ENCODE measurements around the gene SPEF2.
"Not testable (repeated sequence)": the region's sequence is repeated elsewhere in the genome, so short reads cannot be mapped to it uniquely, and the experiment has no call there.

The SPEF2 gene

DNA sequence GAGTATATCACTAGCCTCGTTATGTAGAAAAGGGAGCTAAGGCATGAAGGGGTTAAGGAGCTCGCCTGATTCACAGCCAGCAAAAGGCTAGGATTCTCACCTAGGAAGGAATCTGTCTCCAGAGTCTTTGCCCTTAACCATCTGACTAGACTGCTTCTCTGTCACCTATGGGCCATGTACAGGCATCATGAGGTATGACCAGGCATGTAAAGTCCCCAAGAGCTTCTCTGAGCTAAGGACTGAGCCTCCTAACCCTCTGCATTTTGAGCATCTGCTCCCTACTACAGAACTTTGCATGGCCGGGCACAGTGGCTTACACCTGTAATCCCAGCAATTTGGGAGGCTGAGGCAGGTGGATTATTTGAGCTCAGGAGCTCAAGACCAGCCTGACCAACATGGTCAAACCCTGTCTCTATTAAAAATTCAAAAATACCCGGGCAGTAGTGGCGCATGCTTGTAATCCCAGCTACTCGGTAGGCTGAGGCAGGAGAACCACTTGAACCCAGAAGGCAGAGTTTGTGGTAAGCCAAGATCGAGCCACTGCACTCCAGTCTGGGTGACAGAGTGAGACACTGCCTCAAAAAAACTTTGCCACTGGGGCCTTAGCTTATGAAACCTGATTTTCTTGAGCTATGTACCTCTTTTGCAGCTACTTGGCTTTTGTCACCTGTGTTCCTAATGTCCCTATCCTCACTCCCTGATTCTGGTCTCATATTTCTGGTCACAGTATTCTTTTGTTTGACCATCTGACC, 205.9 kb downstream of the SPEF2 start:
- DNase-seq (ENCODE audit: low read depth) = no peak

DNA sequence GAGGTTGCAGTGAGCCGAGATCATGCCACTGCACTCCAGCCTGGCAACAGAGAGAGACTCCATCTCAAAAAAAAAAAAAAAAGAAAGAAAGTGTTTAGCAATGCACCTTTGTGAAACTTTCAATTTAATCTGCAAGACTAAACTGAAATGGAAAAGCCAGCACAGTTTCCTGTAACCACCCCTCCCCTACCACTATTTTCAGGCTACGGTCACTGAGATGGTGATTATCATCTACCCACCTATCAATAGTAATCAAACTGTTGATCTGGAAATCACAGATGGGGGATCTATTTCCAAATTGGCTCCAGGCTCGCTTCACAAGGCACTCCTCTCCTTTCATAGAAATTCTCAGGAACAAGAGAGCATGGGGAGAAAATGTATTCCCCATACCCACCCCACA, 208.4 kb downstream of the SPEF2 start:
- DNase-seq (ENCODE audit: low read depth) = no peak

DNA sequence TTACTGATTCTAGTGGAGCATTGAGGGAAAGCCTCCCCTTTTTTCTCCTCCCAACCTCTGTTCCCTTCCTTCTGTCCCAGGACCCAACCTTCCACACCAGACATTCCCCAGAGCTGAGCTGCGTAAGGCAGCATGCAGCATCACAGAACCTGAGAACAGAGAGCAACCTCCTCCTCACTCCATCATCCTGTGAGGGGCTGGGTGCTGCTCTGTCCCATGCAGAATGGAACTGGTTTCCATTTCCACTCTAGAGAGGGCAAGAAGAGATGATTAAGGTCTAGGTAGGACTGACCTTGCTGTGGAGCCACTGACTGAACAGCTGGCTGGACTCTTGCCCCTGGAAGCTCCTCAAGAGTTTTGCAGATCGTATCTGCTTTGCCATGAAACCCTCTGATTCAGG, 208.9 kb downstream of the SPEF2 start:
- DNase-seq (ENCODE audit: low read depth) = no peak

DNA sequence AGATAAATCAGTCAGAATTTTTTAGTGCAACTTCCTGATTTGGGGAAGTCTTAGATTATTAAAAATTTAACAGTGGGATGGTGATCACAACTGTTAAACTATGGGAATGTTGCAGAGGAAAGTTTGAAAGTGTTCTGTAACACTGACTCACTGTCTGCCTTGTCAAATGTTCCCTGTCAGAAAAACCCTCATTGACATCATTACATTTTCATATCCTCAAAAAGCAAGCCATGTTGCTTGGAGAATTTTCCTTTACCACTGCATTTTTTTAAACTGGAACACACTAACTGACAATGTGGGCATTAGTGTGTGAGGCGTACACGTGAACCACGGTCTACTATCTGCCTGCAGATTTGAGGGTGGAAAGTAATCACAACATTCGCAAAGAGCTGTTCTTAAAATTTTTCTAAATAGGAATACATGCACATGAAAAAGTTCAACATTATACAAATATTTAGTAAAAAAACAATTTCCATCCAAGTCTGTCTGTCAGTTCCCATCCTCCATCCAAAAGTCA, 210.5 kb downstream of the SPEF2 start:
- no peak for DNase-seq (ENCODE audit: low read depth)

DNA sequence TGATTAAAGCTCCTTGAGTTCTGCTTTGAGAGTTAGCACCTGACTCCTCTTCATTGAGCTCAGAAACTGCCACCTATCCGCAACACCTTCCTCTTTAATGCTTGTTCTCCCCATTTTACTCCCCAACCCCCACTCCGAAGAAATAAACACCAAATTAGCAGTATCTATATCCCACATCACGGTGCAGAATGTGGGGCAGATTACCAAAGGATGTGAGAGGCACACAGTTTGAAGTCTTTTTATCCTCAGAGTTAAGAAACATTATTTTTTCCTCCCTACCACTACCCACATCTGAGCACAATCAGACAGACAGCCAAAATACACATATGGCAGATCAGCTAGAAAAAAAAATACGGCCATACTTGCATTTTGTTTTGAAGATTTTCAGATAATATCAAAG, 212.9 kb downstream of the SPEF2 start:
- DNase-seq (ENCODE audit: low read depth) = no peak

DNA sequence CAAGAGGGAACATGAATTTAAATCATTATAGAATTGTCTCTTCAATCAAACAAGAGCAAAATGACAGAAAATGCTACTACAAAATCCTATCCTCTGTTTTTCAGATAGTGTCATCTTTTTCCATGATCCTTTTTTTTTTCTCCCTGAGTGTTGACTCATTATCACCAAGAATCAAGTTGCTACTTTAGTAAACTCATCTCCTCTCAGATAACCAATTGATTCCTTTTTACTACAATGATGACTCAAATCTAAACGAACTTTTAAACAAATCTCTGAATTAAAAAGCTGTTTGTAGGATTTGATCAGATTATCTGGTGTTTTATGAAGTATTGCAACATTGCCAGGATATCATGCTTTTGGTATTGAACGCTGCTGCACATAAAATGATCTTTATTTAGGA, 215.1 kb downstream of the SPEF2 start:
- no peak for DNase-seq (ENCODE audit: low read depth)

DNA sequence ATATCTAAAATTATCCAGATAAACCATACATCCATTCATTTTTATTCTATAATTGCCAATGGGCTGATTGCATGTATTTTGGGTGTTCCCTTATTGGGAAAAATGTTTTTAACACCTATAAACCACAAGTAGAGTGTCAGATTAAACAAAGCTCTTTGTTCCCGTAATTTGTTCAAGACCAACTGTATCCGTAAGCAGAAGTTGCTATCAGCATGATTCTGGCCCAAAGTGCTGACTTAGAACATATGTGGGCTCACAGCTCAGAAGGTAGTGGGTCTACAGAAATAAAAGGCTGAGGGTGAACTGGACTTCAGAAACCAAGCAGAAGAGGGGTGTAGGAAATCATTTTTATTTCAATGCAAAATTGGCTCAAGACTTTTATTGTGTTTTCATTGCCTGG, 215.6 kb downstream of the SPEF2 start:
- no peak for DNase-seq (ENCODE audit: low read depth)

DNA sequence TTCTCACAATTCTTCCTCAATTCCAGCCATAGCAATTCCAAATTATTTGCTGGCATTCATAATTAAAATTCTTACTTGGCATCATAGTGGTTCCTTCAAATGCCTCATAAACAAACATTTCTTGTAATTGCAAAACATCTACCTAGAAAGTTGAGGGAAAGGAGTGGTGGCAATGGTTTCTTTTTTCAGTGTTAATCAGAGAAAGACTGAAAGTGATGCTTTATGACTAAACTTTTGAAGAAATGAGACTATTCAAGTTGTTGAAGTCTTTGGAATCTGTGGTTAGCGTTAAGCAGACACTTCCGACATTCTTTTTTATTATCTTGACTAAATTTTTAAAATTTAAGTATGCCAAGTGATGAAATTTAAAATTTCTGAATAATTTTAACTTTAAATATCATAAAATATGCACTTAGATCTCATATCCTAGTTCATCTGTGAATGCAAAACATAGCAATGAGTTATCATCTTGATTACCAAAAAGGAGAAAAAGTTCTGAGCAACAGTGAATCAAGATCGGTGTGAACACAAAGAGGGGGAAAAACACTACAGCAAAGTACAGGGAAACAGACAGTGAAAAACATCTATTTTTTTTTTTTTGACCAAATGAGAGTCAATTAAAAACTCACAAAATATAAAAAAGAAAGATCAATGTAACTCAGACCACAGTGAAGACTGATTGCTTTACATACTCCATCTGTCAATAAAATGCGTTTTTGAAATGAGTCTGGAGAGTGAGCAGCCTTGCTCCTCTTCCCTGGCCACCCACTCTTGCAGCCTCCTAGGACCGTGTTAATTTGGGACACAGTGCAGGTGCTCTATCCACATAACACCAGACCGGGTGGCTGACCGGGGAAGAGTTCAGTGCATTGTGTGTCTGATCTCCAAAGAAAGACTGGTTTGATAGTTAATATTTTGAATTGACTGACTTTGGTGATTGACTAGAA, 218.4 kb downstream of the SPEF2 start:
- DNase-seq (ENCODE audit: low read depth) = no peak

DNA sequence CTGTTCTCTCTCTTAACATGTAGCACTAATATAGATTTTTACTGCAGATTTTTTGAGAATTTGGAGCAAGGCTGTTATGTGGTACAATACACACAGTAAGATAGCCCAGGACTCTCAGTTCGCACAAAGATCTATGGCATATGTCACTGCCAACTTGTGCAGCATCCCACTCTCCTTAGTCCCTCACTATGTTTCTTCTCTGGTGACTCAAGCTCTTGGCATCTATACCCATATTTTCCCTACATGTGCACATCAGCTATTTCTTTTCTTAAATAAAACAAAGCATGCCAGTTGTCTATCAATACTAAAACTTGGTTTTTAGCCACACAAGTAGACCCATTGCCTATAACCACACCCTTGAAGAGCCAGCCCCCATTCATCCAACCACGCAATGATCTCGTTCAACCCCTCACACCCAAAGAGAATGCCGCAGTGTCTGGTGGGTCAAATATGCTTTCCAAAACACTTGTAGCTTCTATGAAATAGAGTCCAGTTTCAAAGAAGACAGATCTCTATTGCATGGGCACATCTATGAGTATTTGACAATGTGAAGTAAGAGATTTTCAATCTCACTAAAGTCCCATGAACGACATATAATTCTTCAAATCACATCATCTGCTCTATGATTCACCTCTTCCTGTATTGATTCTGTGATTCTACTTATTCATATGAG, 220.8 kb downstream of the SPEF2 start:
- peak; percentile 49 for DNase-seq (ENCODE audit: low read depth)

DNA sequence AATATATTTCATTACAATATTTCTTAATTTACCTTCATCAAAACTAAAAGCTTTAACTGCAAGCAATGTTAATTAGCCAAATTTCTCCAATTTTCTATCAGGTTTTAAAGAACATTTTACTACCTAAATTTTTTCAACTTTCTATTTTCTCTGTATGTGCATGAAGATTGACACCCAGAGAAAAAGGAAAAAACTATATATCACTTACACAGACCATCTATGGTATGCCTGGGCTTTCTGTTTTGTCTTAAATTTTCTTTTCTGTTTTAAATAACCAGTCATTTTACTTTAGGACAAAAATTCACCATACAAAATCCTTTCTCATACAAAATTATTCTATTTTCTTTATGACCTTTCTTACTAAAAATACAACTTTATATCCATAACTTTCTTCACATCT, 225.2 kb downstream of the SPEF2 start:
- DNase-seq (ENCODE audit: low read depth) = no peak

DNA sequence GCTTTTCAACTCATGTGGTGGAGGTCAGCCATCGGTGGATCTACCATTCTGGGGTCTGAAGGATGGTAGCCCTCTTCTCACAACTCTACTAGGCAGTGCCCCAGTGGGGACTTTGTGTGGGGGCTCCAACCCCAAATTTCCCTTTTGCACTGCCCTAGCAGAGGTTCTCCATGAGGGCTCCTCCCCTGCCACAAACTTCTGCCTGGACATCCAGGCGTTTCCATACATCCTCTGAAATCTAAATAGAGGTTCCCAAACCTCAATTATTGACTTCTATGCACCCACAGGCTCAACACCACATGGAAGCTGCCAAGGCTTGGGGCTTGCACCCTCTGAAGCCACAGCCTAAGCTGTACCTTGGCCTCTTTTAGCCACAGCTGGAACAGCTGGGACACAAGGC, 227.8 kb downstream of the SPEF2 start:
- not testable (repeated sequence) for DNase-seq (ENCODE audit: low read depth)

DNA sequence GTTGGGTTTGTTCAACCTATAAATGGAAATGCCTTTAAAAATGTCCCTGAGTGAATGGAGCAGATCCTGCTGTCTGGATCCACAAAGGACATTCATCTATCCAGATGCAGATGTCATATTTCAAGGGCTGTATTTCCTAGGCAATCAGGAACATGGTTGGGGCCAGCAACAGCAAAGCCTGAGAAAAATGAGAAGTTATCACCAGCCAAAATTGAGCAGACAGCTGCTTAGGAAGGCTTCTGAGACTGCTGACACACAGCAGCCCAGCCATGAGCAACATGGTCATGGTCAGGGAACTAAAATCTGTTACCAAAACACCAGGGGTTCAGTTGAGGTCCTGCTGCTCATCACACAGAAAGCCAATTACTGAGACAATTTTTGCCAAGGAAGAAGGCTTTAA, 229.8 kb downstream of the SPEF2 start:
- DNase-seq (ENCODE audit: low read depth) = peak; percentile 31

DNA sequence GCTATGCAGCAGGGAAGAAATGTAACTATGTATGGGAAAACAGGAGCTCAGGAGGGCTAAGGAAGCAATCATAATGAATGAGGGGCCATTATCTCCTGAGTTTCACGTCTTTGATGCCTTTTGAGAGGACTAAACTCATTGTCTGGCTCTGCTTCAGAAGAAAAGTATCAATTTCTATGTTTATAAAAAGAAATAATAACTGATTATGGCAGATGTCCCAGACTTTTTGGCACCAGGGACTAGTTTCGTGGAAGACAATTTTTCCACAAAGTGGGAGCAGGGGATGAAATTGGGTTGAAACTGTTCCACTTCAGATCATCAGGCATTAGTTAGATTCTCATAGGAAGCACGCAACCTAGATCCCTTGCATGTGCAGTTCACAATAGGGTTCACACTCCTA, 230.3 kb downstream of the SPEF2 start:
- no peak for DNase-seq (ENCODE audit: low read depth)

DNA sequence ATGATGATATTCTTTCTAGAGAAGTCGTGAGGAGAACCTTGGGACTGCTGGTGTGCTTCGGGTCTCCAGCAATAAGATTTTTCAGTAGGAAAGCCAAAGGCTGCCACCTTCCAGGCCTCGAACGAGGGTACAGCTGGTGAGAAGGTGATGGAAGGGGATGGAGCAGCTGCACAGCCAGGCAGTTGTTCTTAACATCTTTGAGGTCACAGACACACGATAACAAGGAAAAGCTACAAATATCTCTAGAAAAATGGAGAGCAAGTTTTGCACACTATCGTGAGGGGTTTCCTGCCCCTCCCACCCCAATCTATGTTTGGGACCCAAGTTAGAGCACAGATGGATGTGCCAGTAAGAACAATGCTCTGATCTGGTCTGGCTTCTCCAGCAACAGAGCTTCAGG, 232.2 kb downstream of the SPEF2 start:
- no peak for DNase-seq (ENCODE audit: low read depth)

DNA sequence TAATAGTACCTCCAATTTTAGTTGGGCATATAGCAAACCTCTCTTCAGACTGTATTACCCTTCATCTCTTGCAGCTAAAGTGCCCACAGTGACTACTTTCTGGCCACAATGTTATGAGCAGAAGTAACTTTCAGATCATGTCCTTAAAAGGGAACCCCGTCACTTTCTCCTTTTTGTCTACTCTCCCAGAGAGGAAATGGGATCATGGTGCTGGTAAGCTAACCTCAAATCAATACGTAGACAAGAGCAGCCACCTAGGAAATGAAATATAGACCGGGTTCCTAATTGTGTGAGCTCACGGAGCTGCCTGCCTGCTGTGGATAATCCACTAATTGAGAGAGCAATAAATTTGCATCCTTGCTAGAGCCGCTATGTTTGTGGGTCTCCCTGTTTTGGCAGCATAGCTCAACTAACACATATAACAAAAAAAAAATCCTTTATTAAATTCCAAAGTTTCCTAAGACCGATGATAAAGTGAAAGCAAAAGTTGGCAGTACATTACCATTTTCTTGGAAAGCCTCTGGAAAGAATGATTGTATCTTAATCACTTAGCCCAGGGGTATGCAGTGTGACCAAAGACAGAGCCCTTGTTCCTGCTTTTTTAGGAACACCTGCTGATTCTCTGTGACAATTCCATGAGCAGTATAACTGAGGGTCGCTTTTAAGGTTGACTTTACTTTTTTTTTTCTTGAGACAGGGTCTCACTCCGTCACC, 233.5 kb downstream of the SPEF2 start:
- peak; percentile 47 for DNase-seq (ENCODE audit: low read depth)

DNA sequence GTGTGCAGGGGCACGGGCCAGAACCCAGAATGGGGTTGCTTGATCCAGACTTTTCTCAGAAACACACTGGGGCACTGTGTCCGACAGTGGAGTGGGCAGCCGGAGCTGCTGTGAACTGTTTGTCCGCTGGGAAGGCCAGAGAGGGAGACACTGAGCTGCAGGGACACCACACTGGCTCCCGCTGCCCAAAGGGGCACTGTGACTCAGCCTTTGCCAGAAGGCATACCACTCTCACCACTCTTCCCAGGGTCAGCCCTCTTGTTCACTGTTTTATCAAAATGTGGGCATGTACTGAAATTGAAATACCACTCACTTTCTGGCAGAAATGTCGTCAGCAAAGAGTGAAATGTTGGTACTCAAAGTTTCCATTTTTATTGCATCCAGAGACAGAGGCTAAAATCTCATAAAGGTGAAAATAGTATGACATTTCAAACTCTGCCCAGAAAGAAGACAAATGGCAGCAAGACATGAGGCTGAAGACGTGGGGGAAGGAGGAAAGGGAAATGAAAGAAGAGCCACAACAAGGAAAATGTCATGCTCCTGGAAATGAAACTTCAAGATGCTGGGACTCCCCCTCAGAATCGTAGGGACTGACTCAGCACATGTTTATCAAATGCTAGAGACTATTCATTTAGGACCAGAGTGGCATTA, 234.5 kb downstream of the SPEF2 start:
- DNase-seq (ENCODE audit: low read depth) = no peak

DNA sequence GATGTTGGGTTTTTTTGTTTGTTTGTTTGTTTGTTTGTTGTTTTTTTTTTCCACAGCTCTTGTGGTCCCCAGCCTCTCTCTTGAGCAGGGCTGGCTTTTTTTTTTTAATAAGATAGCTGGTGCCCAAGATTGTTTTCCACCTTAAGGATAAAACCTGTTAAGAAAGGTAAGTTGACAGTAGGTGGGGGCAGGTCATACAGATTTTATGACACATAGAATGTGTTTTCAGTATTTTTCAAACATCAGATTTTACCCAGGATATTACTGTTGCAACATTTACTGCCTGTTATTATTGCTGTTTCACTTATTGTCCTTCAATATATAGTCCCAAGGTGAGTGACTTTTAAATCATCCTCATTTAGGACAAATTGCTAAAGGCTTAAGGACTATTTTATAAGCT, 235.1 kb downstream of the SPEF2 start:
- DNase-seq (ENCODE audit: low read depth) = no peak

DNA sequence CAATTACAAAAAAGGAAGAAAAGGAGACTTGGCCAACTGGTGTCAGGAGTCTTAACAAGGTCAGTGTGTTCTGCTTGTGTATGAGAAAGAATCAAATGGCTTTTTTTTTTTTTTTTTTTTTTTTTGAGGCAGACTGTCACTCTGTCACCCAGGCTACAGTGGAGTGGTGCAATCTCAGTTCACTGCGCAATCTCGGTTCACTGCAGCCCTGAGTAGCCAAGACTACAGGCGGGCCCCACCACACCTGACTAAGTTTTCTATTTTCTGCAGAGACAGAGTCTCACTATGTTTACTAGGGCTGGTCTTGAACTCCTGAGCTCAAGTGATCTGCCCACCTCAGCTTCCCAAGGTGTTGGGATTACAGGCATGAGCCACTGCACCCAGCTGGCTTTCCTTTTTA, 236.0 kb downstream of the SPEF2 start:
- no peak for DNase-seq (ENCODE audit: low read depth)

DNA sequence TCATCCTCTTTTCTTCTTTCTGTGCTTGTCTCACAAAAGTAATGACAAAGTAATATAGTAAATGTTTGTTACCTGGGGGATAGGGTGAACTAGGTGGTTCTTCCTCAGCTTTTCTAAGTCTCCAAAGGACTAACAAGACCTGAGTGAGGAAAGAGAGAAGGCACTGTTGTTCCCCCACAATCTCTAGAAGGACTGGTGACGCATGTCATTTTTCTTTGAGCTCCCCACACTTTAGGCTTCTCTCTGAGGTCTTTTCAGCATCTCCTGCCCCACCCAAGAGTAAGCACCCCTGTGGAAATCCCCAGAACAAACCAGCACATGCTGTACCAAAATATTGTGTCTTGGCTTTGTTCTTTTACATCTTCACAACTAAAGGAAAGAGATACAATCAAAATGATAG, 236.6 kb downstream of the SPEF2 start:
- DNase-seq (ENCODE audit: low read depth) = no peak

DNA sequence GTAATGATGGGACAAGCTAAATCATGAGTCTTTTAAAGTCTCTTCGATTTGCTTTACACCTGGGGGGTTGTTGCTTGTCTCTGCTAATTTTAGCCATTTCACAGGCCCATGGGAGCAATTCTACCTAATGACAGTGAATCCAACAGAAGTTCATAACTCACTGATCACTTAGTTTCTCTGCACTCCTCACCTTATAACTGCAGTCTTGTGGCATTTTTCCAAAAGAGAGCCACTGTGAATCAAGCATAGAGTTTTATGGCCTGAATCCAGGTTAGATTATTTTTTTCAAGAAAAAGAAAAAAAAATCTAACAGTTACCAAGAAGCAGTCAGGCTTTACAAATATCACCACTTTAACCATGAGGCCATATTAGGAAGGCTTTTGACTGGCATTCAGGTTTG, 237.5 kb downstream of the SPEF2 start:
- no peak for DNase-seq (ENCODE audit: low read depth)

DNA sequence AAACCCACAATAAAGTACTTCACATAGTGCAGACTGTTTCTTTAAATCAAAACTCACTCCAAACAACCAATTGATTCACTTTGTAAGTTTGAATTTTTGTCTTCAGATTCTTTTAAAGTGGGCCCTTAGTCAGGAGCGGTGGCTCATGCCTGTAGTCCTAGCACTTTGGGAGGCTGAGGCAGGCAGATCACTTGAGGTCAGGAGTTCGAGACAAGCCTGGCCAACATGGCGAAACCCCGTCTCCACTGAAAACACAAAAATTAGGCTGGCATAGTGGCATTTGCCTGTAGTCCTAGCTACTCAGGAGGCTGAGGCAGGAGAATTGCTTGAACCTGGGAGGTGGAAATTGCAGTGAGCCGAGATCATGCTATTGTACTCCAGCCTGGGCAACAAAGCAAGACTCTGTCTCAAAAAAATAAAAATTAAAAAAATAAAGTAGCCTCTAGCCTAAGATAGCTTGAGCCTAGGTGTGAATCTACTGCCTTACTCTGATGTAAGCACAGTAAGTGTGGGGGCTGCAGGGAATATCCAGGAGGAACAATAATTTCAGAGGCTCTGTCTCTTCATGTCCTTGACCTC, 238.6 kb downstream of the SPEF2 start:
- DNase-seq (ENCODE audit: low read depth) = not testable (repeated sequence)

All from EH (cell line).